GM18498 (cell line): ENCODE data around the gene CTPS2.
"Not testable (repeated sequence)": the region's sequence is repeated elsewhere in the genome, so short reads cannot be mapped to it uniquely, and the experiment has no call there.

Source experiments
- ATAC-seq: cut with Tn5 transposase; IDR thresholded peaks from one replicate; pipeline ENCODE4 v1.9.1; 2021; ENCODE audit warnings: mild to moderate bottlenecking, moderate library complexity; ENCODE audit not compliant: unreplicated experiment

The CTPS2 gene

GRCh38 chrX:16610121-16610621, 102.3 kb downstream of the CTPS2 start:
- ATAC-seq: no peak

DNA sequence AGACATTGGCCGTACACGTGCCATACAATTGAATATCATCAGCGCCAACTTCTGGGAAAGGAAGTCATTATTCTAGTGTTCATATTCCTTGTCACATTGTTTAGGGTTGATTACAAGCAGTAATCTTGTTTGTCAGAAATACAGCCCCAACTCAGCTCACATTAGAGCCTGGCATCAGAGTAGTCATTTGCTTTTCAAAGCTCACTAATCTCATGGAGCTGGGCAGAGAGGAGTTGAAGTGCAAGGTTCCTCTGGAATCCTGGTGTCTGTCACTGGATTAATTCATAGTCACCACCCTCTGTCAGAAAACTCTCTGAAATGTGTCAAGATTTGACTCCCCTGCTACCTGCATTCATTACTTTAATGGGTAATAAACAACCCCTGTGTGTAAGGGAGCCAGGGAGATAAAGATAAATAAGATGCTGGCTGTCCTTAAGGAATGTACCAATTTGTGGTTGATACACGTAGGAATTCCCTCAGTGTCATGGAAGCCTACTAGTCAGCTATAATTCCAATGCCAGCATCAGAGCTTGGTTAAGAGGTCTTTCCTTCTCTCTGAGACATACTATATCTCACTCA, 106.2 kb downstream of the CTPS2 start:
- no peak for ATAC-seq

GRCh38 chrX:16604337-16604736, 108.1 kb downstream of the CTPS2 start:
- no peak for ATAC-seq

DNA sequence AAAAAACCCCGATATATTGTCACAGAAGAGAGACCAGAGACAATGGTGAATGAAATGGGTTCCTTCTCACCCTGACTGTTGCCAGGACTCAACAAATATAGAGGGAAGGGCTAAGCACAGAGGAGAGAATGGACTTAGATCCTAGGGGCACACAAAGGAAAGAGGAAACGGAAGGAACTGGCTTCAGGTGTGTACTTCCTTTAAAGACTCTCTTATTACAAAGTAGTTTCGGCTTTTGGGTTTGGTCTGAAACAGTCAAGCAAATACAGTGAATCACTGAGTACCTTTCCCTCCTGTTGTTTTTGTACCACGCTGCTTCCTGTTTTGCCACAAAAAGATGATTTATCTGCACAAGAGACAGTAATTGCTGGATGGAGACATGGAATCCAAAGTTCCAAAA, 108.6 kb downstream of the CTPS2 start:
- no peak for ATAC-seq

GRCh38 chrX:16603235-16603634, 109.2 kb downstream of the CTPS2 start:
- not testable (repeated sequence) for ATAC-seq

DNA sequence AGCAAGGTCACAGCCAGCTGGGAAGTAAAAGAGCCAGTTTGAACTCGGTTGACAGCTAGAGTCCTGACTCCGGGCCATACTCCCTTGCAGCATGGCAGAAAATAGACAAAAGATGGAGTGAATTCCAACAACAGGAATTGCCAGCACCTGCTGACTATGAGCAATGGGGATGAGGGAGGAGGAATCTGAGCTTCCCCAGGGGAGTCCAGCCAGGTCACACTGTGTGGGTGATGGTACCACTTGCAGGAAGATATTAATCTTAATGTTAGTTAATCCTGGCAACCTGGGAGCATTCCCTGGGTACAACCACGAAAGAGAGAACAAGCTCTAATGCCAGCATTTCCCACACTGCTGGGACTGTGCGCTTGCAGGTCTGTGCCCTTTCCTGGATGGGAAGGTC, 110.6 kb downstream of the CTPS2 start:
- no peak for ATAC-seq

- ATAC-seq: no peak
Measured at GRCh38 chrX:16594490-16594889, 118.0 kb downstream of the CTPS2 start.

GRCh38 chrX:16593801-16594200, 118.7 kb downstream of the CTPS2 start:
- ATAC-seq: no peak

- no peak for ATAC-seq
Measured at GRCh38 chrX:16592194-16592770, 120.2 kb downstream of the CTPS2 start.

GRCh38 chrX:16589826-16590225, 122.6 kb downstream of the CTPS2 start:
- ATAC-seq: no peak

- ATAC-seq: no peak
Measured at GRCh38 chrX:16589211-16589610, 123.3 kb downstream of the CTPS2 start.

DNA sequence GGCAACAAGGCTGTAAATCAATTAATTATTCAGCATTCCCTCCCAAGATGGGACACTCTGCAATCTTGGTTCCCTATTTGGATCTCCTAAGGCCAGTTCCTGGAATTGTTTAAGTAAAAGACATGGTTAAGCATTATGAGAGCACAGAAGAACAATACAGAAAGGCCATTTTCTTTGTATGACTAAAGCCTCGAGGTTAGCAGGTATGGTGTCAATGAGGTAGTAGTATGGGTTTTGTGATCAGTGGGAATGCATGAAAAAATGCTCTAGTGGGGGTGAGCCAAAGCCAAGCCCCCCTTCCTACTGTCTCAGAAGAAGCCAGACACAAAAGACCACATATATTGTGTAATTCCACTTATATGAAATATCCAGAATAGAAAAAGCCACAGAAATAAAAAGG, 124.2 kb downstream of the CTPS2 start:
- ATAC-seq: no peak

DNA sequence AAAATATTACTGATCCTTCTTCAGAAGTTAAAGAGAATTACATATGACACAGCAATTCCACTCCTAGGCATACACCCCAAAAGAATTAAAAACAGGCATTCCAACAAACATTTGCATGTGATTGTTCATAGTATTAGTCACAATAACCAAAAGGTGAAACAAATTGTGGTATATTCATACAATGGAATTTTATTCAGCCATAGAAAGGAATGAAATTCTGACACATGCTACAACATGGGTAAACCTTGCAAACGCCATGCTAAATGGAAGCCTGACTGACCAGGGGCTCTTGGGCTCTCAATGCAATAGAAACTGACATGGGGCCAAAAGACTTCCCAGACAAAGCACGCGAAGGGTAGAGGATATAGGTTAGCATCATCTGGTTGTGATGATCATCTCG, 124.6 kb downstream of the CTPS2 start:
- no peak for ATAC-seq

- no peak for ATAC-seq
Measured at GRCh38 chrX:16586377-16587112, 125.9 kb downstream of the CTPS2 start.

DNA sequence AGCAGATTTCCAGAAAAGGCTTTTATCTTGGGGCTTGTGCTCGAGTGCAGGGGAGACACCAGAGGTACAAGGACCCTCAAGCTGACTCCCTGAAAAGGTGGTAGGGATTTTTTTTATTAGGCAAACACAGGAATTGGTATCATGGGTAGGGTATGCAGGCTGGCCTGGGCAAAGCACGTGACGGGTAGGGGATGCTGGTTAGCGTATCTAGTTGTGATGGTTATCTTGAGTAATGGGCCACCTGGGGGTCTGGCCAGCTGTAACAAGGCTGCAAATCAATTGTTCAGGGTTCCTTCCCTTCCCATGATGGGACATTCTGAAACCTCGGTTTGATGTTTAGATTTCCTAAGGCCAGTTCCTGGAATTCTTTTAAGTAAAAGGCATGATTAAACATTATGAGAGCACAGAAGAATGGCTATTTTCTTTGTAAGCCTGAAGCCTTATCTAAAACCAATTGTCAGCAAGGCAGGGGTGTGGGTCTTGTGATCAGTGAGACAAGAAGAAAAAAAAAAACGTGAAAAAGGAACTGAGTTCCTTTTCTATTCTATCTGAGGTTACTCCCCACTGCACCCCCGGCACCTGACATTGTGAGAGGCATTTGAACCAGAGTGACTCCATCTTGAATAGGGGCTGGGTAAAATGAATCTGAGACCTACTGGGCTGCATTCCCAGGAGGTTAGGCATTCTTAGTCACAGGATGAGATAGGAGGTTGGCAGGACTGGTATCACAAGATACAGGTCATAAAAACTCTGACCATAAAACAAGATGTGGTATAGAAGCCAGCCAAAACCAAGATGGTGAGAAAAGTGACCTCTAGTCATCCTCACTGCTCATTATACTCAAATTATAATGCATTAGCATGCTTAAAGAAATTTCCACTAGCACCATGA, 126.7 kb downstream of the CTPS2 start:
- no peak for ATAC-seq

- ATAC-seq: not testable (repeated sequence)
Measured at GRCh38 chrX:16580004-16580797, 132.3 kb downstream of the CTPS2 start.

GRCh38 chrX:16579517-16579916, 133.0 kb downstream of the CTPS2 start:
- ATAC-seq: no peak

DNA sequence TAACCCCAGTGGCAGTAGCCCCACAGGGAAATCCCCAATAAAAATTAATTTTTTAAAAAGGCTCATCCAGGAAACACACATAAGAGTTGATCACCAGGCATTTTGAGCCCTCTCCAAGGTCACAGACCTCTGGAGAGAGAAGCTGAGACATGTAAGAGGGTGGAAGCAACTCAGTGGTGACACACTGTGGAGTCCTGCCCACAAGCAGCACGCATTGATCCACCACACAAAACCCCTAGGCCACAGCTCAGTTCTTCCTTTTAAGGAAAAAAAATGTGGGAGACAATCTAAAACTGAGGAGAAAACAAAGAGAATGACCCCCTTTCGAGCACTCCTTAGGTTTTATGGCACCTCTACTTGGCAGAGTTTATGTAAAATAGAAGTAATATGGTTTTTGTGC, 134.3 kb downstream of the CTPS2 start:
- no peak for ATAC-seq

DNA sequence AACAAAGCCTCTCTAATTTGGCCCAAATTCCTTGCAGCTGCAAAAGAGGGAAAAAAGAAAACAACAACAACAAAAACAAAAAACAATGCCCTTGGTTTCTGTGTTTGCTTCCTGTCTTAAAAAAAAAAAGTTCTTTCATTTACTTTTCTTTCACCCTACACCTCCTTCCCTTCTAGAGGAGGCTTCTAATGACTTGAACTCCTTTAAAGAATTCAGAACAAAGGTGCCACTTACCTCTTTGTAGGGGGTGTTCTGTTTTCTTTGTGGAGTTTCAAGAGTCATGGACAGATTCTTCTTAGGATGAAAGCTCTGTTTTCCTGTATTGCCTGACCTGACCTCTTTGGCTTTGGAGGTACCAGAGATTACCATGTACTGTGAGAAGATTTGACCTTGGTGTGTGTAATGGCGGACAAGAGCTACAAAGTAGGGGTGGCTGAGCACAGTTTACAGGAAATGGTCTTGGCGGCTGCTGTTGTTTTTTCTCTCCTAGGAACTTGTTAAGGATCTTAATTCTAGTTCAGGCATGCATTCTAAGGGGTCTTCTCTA, 134.9 kb downstream of the CTPS2 start:
- ATAC-seq: no peak

DNA sequence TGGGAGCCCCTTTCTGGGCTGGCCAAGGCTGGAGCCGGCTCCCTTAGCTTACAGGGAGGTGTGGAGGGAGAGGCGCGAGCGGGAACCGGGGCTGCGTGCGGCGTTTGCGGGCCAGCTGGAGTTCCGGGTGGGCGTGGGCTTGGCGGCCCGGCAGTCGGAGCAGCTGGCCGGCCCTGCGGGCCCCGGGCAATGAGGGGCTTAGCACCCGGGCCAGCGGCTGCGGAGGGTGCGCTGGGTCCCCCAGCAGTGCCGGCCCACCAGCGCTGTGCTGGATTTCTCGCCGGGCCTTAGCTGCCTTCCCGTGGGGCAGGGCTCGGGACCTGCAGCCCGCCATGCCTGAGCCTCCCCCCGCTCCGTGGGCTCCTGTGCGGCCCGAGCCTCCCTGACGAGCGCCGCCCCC, 137.1 kb downstream of the CTPS2 start:
- ATAC-seq: not testable (repeated sequence)
